Liver (tissue), 9 donors: Measurements from ENCODE around the gene HIPK2. TPM values are rescaled to one million over a fixed set of nuclear protein-coding genes. Genes with fewer than 3 reads are reported as not detected.
"Not testable (repeated sequence)": the region's sequence is repeated elsewhere in the genome, so short reads cannot be mapped to it uniquely, and the experiment has no call there.

Experiments used
- DNase-seq: peaks from one replicate; pipeline ENCODE4 v3.0.0-alpha.2; 2017; ENCODE audit warnings: low spot score
- H3K27ac ChIP-seq, 2 donors: one replicate each; pipeline ENCODE4 v1.7.0; 2013; ENCODE audit warnings: inconsistent platforms in 2 of 2, low read length in 2 of 2, control low read depth in 1 of 2, low read depth in 1 of 2, mild to moderate bottlenecking in 1 of 2
- H3K27me3 ChIP-seq, 4 donors: one replicate each; pipeline versions ENCODE4 v1.6.1 to v1.7.0; 2013; ENCODE audit warnings: low read length in 3 of 4, inconsistent platforms in 1 of 4, mild to moderate bottlenecking in 1 of 4, moderate library complexity in 1 of 4; ENCODE audit not compliant: control insufficient read depth in 4 of 4, insufficient read depth in 4 of 4
- H3K36me3 ChIP-seq, 4 donors: one replicate each; pipeline versions ENCODE4 v1.6.1 to v1.7.0; 2013; ENCODE audit warnings: low read length in 3 of 4, mild to moderate bottlenecking in 3 of 4, low read depth in 1 of 4, moderate library complexity in 1 of 4; ENCODE audit not compliant: control insufficient read depth in 4 of 4, insufficient read depth in 3 of 4
- H3K4me1 ChIP-seq, 4 donors: one replicate each; pipeline versions ENCODE4 v1.6.1 to v1.7.0; 2013; ENCODE audit warnings: low read length in 3 of 4, mild to moderate bottlenecking in 3 of 4, moderate library complexity in 1 of 4; ENCODE audit not compliant: control insufficient read depth in 4 of 4, insufficient read depth in 4 of 4
- H3K4me3 ChIP-seq, 3 donors: one replicate each; pipeline versions ENCODE4 v1.6.1 to v1.7.0; 2013; ENCODE audit warnings: low read length in 3 of 3, control low read depth in 1 of 3, low read depth in 1 of 3, mild to moderate bottlenecking in 1 of 3
- H3K9ac ChIP-seq, 2 donors: one replicate each; pipeline ENCODE4 v1.7.0; 2013; ENCODE audit warnings: low read length in 2 of 2, mild to moderate bottlenecking in 2 of 2, moderate library complexity in 2 of 2, control low read depth in 1 of 2, low read depth in 1 of 2
- H3K9me3 ChIP-seq, 4 donors: one replicate each; pipeline versions ENCODE4 v1.6.1 to v1.7.0; 2013; ENCODE audit warnings: low read length in 3 of 4; ENCODE audit not compliant: control insufficient read depth in 4 of 4
- ATF3 ChIP-seq: IDR thresholded peaks from 2 replicates; pipeline ENCODE4 v1.6.1; 2016; ENCODE audit warnings: antibody characterized with exemption
- EGR1 ChIP-seq, 2 donors: IDR thresholded peaks; 2 replicates each; pipeline ENCODE4 v1.6.1; 2016 to 2018; ENCODE audit warnings: antibody characterized with exemption in 2 of 2, low read depth in 2 of 2
- FOXA2 ChIP-seq: IDR thresholded peaks from 2 replicates; pipeline ENCODE4 v1.6.1; 2016; ENCODE audit warnings: antibody characterized with exemption
- HNF4G ChIP-seq: IDR thresholded peaks from 2 replicates; pipeline ENCODE4 v1.6.1; 2016; ENCODE audit warnings: antibody characterized with exemption
- JUND ChIP-seq, 2 donors: IDR thresholded peaks; 2 replicates each; pipeline ENCODE4 v1.6.1; 2016; ENCODE audit warnings: antibody characterized with exemption in 2 of 2
- MAX ChIP-seq: IDR thresholded peaks from 2 replicates; pipeline ENCODE4 v1.6.1; 2016; ENCODE audit warnings: antibody characterized with exemption
- NR2F2 ChIP-seq: IDR thresholded peaks from 2 replicates; pipeline ENCODE4 v1.6.1; 2016; ENCODE audit warnings: antibody characterized with exemption
- RAD21 ChIP-seq, 2 donors: IDR thresholded peaks; 2 replicates each; pipeline ENCODE4 v1.6.1; 2016; ENCODE audit warnings: antibody characterized with exemption in 2 of 2, mild to moderate bottlenecking in 2 of 2
- SP1 ChIP-seq: IDR thresholded peaks from 2 replicates; pipeline ENCODE4 v1.6.1; 2018; ENCODE audit warnings: antibody characterized with exemption, mild to moderate bottlenecking
- WGBS: extraction: QIAGEN DNeasy Blood & Tissue Kit; methylation state at CpG from one replicate; pipeline ENCODE4 v1.1.7; 2013; 5-methylcytosine and 5-hydroxymethylcytosine counted together
- polyA plus RNA-seq, 2 donors: library from polyadenylated mRNA; stranded (reverse) in 1 of 2; unstranded in 1 of 2; fragments of 200-250 nt in 1 of 2; fragments of >200 nt in 1 of 2; fragmentation: Nextera tagmentation in 1 of 2; extraction: Ambion mirVana in 1 of 2; gene quantifications; one replicate each; pipeline versions ENCODE4 v1.2.1 to v1.2.3, GENCODE V29; 2013 to 2015
- total RNA-seq, 2 donors: library from RNA; depleted of rRNA; stranded (reverse); fragments of >200 nt; gene quantifications; one replicate each; pipeline ENCODE4 v1.2.3, GENCODE V29; 2014
- TF ChIP-seq, protein P1 (sequence below): IDR thresholded peaks from 2 replicates; pipeline ENCODE4 v1.6.1; 2016; ENCODE audit warnings: antibody characterized with exemption, mild to moderate bottlenecking
- TF ChIP-seq, protein P2 (sequence below): fragments of 150-350 bp; IDR thresholded peaks from 2 replicates; pipeline ENCODE4 v1.5.1; 2017; ENCODE audit warnings: improper control_type of control experiment, low read depth, low read length; ENCODE audit not compliant: missing input control
- donor health status: healthy.
- donor health status: healthy.
- donor health status: healthy.
- donor health status: healthy.
- donor health status: healthy.

HIPK2 gene
- total and polyA plus RNA-seq, 4 donors, result 13.1 to 48.8 (median 16.6) TPM

DNA sequence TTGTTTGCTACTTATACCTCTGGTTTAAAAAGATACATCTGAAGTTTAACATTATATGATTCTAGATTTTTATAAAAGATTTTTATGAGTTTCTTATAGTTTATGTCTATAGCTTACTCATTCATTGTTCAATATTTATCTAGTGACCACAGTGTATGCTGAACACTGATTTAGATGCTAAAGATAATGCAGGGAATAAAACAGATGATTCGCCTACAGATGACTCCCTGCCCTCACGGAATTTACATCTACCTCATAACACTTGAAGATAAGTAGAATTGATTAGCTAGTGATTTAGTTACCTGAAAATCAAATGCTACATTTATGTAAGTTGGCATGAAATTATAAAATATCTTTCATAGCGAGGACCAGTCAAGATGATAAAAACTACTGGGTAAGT is 105.8 kb downstream of the HIPK2 start:
- DNase-seq, result no peak
- H3K27ac ChIP-seq, result no peak overlapping the region

DNA sequence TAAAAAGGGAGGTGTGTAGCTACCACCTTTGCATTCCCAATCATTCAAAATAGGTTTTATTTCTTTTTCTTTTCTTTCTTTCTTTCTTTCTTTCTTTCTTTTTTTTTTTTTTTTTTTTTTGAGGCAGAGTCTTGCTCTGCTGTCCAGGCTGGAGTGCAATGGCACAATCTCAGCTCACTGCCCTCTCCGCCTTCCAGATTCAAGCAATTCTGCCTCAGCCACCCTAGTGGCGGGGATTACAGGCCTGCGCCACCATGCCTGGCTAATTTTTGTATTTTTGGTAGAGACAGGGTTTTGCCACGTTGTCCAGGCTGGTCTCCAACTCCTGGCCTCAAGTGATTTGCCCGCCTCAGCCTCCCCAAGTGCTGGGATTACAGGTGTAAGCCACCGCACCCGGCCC is 107.1 kb downstream of the HIPK2 start:
- not testable (repeated sequence) for DNase-seq, H3K4me3 ChIP-seq, H3K9me3 ChIP-seq, H3K36me3 ChIP-seq, H3K9ac ChIP-seq, H3K27me3 ChIP-seq, H3K27ac ChIP-seq
- peaks cover 8 to 29% (median 25%) of the 10 kb centered on the region in 4 donors for H3K4me1 ChIP-seq
- WGBS, result 97% methylated on average over 7 of the region's 7 CpGs

More for the DNA sequence above, 105.8 kb downstream of the HIPK2 start:
- Histone ChIP-seq H3K9me3 (no peaks in the 10 kb centered on the region), H3K36me3 (peaks cover 0 to 1% (median 0%) of the 10 kb centered on the region in 4 donors), H3K4me1 (peaks cover 16 to 38% (median 33%) of the 10 kb centered on the region in 4 donors), H3K9ac (no peak overlapping the region), H3K27me3 (no peaks in the 10 kb centered on the region), H3K4me3 (no peak overlapping the region)
- WGBS, result 94% methylated on average over 3 of the region's 3 CpGs
- TF ChIP-seq, protein P1, sequence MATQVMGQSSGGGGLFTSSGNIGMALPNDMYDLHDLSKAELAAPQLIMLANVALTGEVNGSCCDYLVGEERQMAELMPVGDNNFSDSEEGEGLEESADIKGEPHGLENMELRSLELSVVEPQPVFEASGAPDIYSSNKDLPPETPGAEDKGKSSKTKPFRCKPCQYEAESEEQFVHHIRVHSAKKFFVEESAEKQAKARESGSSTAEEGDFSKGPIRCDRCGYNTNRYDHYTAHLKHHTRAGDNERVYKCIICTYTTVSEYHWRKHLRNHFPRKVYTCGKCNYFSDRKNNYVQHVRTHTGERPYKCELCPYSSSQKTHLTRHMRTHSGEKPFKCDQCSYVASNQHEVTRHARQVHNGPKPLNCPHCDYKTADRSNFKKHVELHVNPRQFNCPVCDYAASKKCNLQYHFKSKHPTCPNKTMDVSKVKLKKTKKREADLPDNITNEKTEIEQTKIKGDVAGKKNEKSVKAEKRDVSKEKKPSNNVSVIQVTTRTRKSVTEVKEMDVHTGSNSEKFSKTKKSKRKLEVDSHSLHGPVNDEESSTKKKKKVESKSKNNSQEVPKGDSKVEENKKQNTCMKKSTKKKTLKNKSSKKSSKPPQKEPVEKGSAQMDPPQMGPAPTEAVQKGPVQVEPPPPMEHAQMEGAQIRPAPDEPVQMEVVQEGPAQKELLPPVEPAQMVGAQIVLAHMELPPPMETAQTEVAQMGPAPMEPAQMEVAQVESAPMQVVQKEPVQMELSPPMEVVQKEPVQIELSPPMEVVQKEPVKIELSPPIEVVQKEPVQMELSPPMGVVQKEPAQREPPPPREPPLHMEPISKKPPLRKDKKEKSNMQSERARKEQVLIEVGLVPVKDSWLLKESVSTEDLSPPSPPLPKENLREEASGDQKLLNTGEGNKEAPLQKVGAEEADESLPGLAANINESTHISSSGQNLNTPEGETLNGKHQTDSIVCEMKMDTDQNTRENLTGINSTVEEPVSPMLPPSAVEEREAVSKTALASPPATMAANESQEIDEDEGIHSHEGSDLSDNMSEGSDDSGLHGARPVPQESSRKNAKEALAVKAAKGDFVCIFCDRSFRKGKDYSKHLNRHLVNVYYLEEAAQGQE, result no peak
- TF ChIP-seq SP1, result no peak
- TF ChIP-seq ATF3, result no peak
- no peak for TF ChIP-seq MAX
- no peak for TF ChIP-seq NR2F2
- TF ChIP-seq HNF4G, result no peak
- TF ChIP-seq FOXA2, result no peak
- TF ChIP-seq EGR1 (IDR thresholded peaks at IDR 0.05; ENCODE audit: low read depth in 2 of 2), result no peak
- no peak for TF ChIP-seq JUND (IDR thresholded peaks at IDR 0.05)
- TF ChIP-seq, protein P2, sequence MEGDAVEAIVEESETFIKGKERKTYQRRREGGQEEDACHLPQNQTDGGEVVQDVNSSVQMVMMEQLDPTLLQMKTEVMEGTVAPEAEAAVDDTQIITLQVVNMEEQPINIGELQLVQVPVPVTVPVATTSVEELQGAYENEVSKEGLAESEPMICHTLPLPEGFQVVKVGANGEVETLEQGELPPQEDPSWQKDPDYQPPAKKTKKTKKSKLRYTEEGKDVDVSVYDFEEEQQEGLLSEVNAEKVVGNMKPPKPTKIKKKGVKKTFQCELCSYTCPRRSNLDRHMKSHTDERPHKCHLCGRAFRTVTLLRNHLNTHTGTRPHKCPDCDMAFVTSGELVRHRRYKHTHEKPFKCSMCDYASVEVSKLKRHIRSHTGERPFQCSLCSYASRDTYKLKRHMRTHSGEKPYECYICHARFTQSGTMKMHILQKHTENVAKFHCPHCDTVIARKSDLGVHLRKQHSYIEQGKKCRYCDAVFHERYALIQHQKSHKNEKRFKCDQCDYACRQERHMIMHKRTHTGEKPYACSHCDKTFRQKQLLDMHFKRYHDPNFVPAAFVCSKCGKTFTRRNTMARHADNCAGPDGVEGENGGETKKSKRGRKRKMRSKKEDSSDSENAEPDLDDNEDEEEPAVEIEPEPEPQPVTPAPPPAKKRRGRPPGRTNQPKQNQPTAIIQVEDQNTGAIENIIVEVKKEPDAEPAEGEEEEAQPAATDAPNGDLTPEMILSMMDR, result no peak
- no peak for TF ChIP-seq RAD21 (IDR thresholded peaks at IDR 0.05)
